A673 (cell line): ENCODE results near the gene GYS1. TPM values are rescaled to one million over a fixed set of nuclear protein-coding genes. Genes with fewer than 3 reads are reported as not detected.

Experiments
- BruUV-seq: library from RNA; stranded (reverse); fragments of 400-500 nt; replicated peaks from 2 replicates; lab custom pipeline; 2021; lab: Mats Ljungman, UMichigan
- CTCF ChIA-PET: fragments of 300-600 bp; sonication (Branson Sonifier 250); formaldehyde crosslinking; loops from one replicate; lab custom pipeline; 2022; ENCODE audit warnings: antibody characterized with exemption; lab: Charles Lee
- POLR2A ChIA-PET: fragments of 300-600 bp; sonication (Branson Sonifier 250); formaldehyde crosslinking; loops from one replicate; lab custom pipeline; 2022; ENCODE audit warnings: antibody characterized with exemption; ENCODE audit not compliant: low non-redundant PET; lab: Charles Lee
- DNase-seq: peaks from one replicate; pipeline ENCODE4 v3.0.0-alpha.2; 2015; ENCODE audit warnings: low spot score
- H3K27ac ChIP-seq: fragments of 200-600 bp; sonication (generic); 2 replicates; pipeline ENCODE4 v1.5.1; 2016; ENCODE audit warnings: mixed run types, low read depth, mild to moderate bottlenecking, mixed read lengths, antibody characterized with exemption, low read length; ENCODE audit not compliant: poor library complexity, severe bottlenecking
- H3K27me3 ChIP-seq: fragments of 200-600 bp; sonication (generic); replicated peaks from 2 replicates; pipeline ENCODE4 v1.6.1; 2017; ENCODE audit warnings: mixed run types, low read depth, mild to moderate bottlenecking, mixed read lengths, antibody characterized with exemption, low read length; ENCODE audit not compliant: insufficient read depth, poor library complexity
- H3K36me3 ChIP-seq: fragments of 200-600 bp; sonication (generic); 2 replicates; pipeline ENCODE4 v1.6.1; 2016; ENCODE audit warnings: mixed run types, mild to moderate bottlenecking, mixed read lengths, antibody characterized with exemption, low read length; ENCODE audit not compliant: insufficient read depth, poor library complexity, severe bottlenecking
- H3K4me1 ChIP-seq: fragments of 200-600 bp; sonication (generic); 2 replicates; pipeline ENCODE4 v1.6.1; 2017; ENCODE audit warnings: mixed run types, mild to moderate bottlenecking, mixed read lengths, antibody characterized with exemption, low read length; ENCODE audit not compliant: insufficient read depth, poor library complexity, severe bottlenecking
- H3K4me3 ChIP-seq: fragments of 200-600 bp; sonication (generic); 2 replicates; pipeline ENCODE4 v1.5.1; 2016; ENCODE audit warnings: low read depth, mixed run types, mild to moderate bottlenecking, mixed read lengths, low read length; ENCODE audit not compliant: poor library complexity, severe bottlenecking
- H3K9me3 ChIP-seq: fragments of 200-600 bp; sonication (generic); 2 replicates; pipeline ENCODE4 v1.6.1; 2016; ENCODE audit warnings: mixed run types, low read depth, mild to moderate bottlenecking, mixed read lengths, antibody characterized with exemption, low read length; ENCODE audit not compliant: poor library complexity, severe bottlenecking
- CTCF ChIP-seq: fragments of 300-800, 200-600 bp; sonication (generic); conservative IDR thresholded peaks from 2 replicates; pipeline ENCODE4 v1.5.1; 2017; ENCODE audit warnings: low read depth, mild to moderate bottlenecking, antibody characterized with exemption, low read length, moderate library complexity, mixed read lengths
- EZH2 ChIP-seq: fragments of 200-600 bp; sonication (generic); IDR thresholded peaks from 2 replicates; pipeline ENCODE4 v1.6.1; 2017; ENCODE audit warnings: borderline replicate concordance, low read depth, mild to moderate bottlenecking, mixed read lengths, antibody characterized with exemption, low read length; ENCODE audit not compliant: poor library complexity, severe bottlenecking
- intact Hi-C: fragments of 100-400 bp; cut with micrococcal nuclease; formaldehyde crosslinking; loops from one replicate; pipeline ENCODE4 v1.10.0; 2022; ENCODE audit not compliant: unreplicated experiment
- total RNA-seq: library from RNA; stranded (reverse); gene quantifications from 2 replicates; pipeline ENCODE4 v1.2.3, GENCODE V29; 2021

GYS1 gene
- total RNA-seq, 1 experiment from 2014 or later, result 57.0 TPM

GRCh38 chr19:49014870-49015255, 21.8 kb upstream of the GYS1 start:
- intact Hi-C loops, result no loop called here
- TF ChIP-seq CTCF (no peak), EZH2 (no peak)
- Histone ChIP-seq H3K9me3 (no peaks in the 10 kb centered on the region), H3K27me3 (no peaks in the 10 kb centered on the region), H3K27ac (no peak overlapping the region), H3K36me3 (peaks cover 28% of the 10 kb centered on the region), H3K4me3 (no peak overlapping the region), H3K4me1 (peaks cover 15% of the 10 kb centered on the region)
- ChIA-PET CTCF (no interaction called here), POLR2A (interaction anchor here (0.7 kb wide), 1 partner anchor 579 kb away, joined by 3 read pairs; no protein-coding TSS in a partner anchor)
- no peak for DNase-seq
- no TSS peak for BruUV-seq

- no peak for TF ChIP-seq CTCF
- TF ChIP-seq EZH2, result no peak
- peaks cover 12% of the 10 kb centered on the region for H3K4me1 ChIP-seq
- H3K36me3 ChIP-seq, result peaks cover 33% of the 10 kb centered on the region
- no peak overlapping the region for H3K4me3 ChIP-seq
- POLR2A ChIA-PET, result interaction anchor here (0.7 kb wide), 1 partner anchor 579 kb away, joined by 3 read pairs; no protein-coding TSS in a partner anchor
- no peaks in the 10 kb centered on the region for H3K9me3 ChIP-seq
- no TSS peak for BruUV-seq
- no peak for DNase-seq
- H3K27me3 ChIP-seq, result no peaks in the 10 kb centered on the region
- H3K27ac ChIP-seq, result no peak overlapping the region
- CTCF ChIA-PET, result no interaction called here
- intact Hi-C loops, result no loop called here
Measured at GRCh38 chr19:49014123-49014869, 21.2 kb upstream of the GYS1 start.

- Histone ChIP-seq H3K27me3 (no peaks in the 10 kb centered on the region), H3K9me3 (no peaks in the 10 kb centered on the region), H3K4me3 (no peak overlapping the region), H3K4me1 (no peaks in the 10 kb centered on the region), H3K36me3 (peaks cover 45% of the 10 kb centered on the region), H3K27ac (no peak overlapping the region)
- no peak for DNase-seq
- POLR2A ChIA-PET, result no interaction called here
- CTCF ChIA-PET, result no interaction called here
- intact Hi-C loops, result no loop called here
- TF ChIP-seq EZH2 (no peak), CTCF (no peak)
- no TSS peak for BruUV-seq
Measured at GRCh38 chr19:49011194-49011593, 18.1 kb upstream of the GYS1 start.
